NOMO-1 (cell line): ENCODE measurements around the gene NELL1.

Source experiments
- DNase-seq, 2 experiments: peaks; one replicate each; lab custom pipeline; 2025; ENCODE audit not compliant: unreplicated experiment in 2 of 2; lab: John Stamatoyannopoulos, UW

NELL1 gene

DNA sequence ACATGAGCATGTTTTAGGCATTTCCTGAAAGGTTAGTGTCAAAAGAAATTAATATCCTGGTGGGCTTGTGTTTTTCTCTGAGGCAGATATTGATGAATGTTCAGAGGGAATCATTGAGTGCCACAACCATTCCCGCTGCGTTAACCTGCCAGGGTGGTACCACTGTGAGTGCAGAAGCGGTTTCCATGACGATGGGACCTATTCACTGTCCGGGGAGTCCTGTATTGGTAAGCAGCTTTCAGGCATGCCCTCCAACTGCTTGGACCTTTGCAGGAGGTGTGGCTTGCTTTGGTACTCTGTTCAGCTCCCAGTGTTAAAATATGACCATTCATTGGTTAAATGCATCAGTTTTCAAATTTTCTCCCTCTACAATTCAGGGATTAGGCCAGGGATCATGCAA, 864.9 kb downstream of the NELL1 start:
- no peak for DNase-seq

- DNase-seq = no peak
These were observed 868.6 kb downstream of the NELL1 start for GRCh38 chr11:21537980-21538379.

- no peak for DNase-seq
These were observed 871.9 kb downstream of the NELL1 start for GRCh38 chr11:21541187-21541751.

- DNase-seq = no peak
These were observed 874.5 kb downstream of the NELL1 start for GRCh38 chr11:21543901-21544300.

GRCh38 chr11:21545699-21546098, 876.3 kb downstream of the NELL1 start:
- no peak for DNase-seq

GRCh38 chr11:21546703-21547102, 877.3 kb downstream of the NELL1 start:
- no peak for DNase-seq

GRCh38 chr11:21552911-21553310, 883.5 kb downstream of the NELL1 start:
- DNase-seq = no peak

DNA sequence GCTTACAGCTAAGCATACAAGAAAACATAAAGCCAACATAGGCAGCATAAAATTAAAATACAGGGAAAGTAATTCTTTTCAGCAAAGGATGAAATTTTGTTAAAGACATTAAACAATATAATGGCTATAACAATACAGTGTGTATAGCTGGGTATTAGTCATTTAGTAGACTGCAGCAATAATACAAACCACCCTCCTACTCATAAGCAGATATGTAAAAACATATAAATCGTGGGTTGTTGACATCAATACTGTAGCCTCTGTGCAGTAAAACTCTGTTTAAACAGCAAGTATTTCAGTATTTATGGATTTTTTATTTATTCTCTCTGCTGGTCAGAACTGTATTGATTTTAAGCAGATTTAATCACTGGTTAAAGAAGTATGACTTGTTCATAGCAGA, 884.4 kb downstream of the NELL1 start:
- DNase-seq = no peak

DNA sequence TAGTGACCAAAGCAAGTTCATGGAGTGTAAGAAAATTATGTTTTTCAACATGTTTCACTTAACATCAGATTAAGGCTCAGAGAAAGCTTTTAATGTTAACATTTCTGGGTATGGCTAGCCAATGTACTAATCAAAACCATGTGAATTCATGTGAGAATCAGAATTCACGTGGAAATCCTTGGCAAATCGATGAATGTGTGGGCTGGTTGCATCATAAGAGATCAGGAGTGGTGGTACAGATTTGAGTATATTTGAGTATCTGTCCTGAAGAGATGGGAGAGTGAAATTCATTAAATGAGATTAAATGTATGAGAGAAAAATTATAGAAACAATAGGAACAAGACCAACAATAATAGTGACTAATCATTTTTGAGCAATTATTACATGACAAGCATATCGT, 884.9 kb downstream of the NELL1 start:
- DNase-seq = no peak

- DNase-seq = no peak
These were observed 887.5 kb downstream of the NELL1 start for GRCh38 chr11:21556926-21557325.

DNA sequence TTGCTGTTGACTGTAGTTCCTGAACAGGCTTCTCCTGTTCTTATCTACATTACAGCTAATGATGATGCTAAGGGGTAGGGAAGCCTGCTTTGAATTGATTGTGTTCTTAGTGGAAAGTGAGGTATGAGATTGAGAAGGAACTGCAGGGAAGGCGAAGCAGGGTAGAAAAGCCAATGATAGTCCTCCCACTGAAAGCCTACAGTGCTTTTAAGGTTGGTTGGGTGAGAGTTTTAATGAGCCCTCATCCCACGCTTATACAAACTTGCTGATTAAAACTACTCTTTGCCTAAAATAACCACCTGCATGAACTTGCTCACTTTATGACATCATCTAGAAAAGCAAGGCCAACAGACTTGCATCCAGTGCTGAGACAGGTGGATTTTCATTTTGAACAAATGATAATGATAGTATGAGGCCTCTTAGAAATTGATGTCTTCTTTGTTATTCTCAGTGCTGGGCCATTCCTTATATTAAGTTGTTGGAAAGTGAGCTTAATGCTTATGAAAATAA, 891.1 kb downstream of the NELL1 start:
- no peak for DNase-seq

DNA sequence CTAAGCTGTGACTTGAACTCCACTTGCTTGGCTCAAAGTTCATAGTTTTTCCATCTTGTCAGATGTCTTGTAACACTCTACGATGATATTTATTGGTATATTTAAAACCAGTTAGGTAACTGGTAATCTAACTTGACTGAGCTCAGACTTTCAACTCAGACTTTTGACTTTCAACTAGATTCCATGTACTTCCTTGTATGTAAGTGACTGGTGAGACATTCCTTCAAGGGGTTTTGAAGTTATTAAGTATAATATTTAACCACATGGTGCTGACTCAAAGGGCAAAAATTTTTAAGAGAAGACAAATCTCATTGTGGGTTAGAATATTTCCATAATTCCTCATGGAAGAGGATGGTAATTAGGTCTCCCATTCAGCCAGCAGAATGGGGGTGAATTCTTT, 892.2 kb downstream of the NELL1 start:
- no peak for DNase-seq

- peak in 1 of 2 experiments; percentile 0 for DNase-seq
These were observed 894.7 kb downstream of the NELL1 start for GRCh38 chr11:21564095-21564494.

DNA sequence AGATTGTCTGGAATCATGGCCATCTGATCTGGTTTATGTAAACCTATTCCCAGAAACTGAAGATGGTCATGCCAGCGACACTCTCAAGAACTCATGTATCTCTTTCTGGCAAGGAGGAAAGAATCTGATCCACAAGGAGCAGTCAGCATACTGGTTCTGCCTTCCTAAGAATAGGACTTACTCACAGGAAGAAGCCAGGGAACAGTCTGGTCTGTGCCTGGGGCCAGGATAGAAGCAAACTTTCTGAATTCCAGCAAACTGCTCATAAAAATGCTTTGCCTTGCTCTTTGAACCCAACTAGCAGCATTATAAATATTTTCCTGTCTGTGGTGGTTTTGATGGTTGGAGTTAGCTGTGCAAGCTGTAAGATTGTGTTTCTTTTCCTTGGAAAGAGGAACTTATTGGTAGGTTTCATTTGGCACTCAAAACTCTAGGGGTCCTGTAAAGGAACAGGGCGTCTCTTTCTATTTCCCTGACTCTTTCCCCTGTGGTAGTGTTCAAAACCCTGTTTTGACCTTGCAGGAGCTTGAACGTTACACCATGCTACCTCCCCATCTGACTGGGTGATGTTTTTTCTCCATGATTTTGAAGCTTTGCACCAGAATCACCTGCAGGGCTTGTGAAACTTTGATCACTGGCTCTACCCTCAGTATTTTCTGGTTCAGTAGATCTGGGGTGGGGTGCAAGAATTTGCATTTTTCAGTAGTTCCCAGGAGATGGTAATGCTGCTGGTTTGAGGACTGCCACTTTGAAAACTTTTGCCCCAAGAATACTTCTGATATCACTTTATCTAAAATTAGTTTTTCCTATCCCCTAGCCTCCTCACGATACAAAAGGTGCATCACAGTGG, 895.7 kb downstream of the NELL1 start:
- no peak for DNase-seq

DNA sequence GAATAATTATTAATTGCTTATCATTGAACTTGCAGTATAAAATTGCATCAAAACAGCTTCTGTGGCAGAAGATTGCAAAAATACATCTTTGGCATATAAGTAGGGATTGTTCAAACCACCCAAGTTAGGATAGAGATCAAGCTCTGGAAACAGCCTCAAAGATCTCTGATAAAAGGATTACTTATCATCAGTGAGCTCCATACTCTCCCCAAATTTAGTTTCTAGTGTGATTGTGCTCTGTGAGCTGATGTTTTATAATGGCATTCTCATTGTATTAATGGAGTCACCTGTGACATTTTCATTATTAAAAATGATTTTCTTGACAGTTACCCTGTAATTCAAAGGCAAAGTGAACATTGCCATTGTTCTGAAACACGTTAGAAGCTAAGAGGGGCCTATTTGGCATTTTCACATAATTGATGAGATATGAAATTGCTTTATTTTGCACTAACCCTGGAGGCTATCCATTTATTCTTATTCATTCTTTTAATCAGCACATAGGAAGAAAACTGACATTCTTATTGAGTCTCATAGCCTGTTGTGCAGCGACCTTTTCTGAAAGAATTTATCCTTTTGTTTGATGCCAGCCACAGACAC, 897.2 kb downstream of the NELL1 start:
- no peak for DNase-seq

GRCh38 chr11:21567645-21568290, 898.4 kb downstream of the NELL1 start:
- DNase-seq = no peak

GRCh38 chr11:21572210-21572609, 902.8 kb downstream of the NELL1 start:
- DNase-seq = no peak

DNA sequence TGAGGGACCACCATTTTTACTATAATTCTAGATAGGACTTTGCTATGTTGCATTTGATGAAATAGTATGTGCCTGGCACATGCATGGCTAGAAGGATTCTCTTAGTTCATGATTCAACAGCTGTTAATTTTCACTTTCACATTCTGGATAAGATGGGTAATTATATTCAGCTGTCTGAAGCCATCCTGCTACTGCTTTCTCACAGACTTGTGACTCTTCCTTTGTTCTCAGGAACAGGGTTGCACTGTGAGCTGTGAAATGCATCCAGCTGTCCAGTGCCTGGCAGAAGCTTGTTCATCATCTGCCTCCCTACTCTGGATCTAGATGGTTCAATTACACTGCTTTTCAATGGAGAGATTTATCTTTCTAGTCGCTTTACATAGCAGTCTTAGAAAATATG, 913.4 kb downstream of the NELL1 start:
- DNase-seq = no peak

- DNase-seq = no peak
These were observed 919.4 kb downstream of the NELL1 start for GRCh38 chr11:21588754-21589153.

DNA sequence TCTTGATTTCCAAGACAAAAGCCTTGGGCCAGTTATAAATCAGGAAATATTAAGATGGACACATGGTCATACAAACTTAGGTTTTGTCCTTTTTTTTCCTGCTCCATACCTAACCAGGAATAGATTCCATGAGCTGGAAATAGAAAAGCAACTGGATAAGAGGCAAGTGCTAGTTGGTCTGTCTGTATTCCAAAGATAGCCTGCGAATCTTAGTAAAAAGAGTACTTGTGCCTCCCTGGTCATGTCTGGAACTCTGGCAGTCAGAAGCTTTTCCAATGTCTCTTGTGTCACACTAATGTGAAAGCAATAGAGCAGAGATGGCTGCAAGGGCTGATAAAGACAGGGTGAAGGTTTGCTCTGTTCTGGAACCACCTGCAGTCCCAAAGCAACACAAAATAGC, 933.3 kb downstream of the NELL1 start:
- no peak for DNase-seq

DNA sequence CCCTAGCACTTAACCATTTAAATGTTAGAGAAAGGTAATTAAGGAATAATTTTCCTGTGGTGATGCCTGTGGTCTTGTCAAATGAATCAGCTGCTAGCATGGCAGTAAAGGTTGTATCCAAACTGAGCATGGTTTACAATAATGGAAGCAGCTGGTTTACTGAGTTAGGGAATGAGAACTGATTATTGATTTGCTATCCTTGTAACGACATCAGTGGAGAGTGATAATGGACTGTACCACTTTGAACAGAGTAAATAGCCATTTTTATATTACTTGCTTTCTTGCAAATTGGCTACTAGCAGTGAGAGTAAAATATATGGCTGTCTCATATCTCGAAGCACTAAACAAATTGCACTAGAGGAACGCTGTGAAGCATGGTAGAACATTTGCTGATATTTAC, 934.5 kb downstream of the NELL1 start:
- no peak for DNase-seq
